IPS-NIHi11 (cell line): ENCODE measurements around the gene ZFP14.
"Not testable (repeated sequence)": the region's sequence is repeated elsewhere in the genome, so short reads cannot be mapped to it uniquely, and the experiment has no call there.

Experiments
- DNase-seq: peaks from one replicate; pipeline ENCODE4 v3.0.0; 2012; ENCODE audit warnings: mixed read lengths, low spot score

Gene ZFP14

GRCh38 chr19:36330216-36330615 lies 48.8 kb downstream of the ZFP14 start:
- DNase-seq = no peak

GRCh38 chr19:36329534-36329933 lies 49.5 kb downstream of the ZFP14 start:
- not testable (repeated sequence) for DNase-seq

- DNase-seq = not testable (repeated sequence)
Observed at GRCh38 chr19:36326649-36327048, 52.4 kb downstream of the ZFP14 start.

GRCh38 chr19:36315164-36315563 lies 63.8 kb downstream of the ZFP14 start:
- not testable (repeated sequence) for DNase-seq

GRCh38 chr19:36314053-36314452 lies 64.9 kb downstream of the ZFP14 start:
- DNase-seq = not testable (repeated sequence)

- not testable (repeated sequence) for DNase-seq
Observed at GRCh38 chr19:36311098-36311760, 67.8 kb downstream of the ZFP14 start.

GRCh38 chr19:36310416-36310990 lies 68.5 kb downstream of the ZFP14 start:
- not testable (repeated sequence) for DNase-seq

- not testable (repeated sequence) for DNase-seq
Observed at GRCh38 chr19:36309759-36310158, 69.2 kb downstream of the ZFP14 start.

GRCh38 chr19:36309309-36309708 lies 69.7 kb downstream of the ZFP14 start:
- not testable (repeated sequence) for DNase-seq

GRCh38 chr19:36292317-36292716 lies 86.7 kb downstream of the ZFP14 start:
- not testable (repeated sequence) for DNase-seq
